HUES6 (cell line): Measurements from ENCODE around the gene B9D1.
A peak's percentile ranks its signal among the peaks of the same experiment; 100 is the strongest.

Experiments
- H3K27ac ChIP-seq: 2 replicates; pipeline ENCODE4 v1.7.0; 2013; ENCODE audit warnings: low read depth, mild to moderate bottlenecking, low read length, inconsistent platforms
- H3K27me3 ChIP-seq: 2 replicates; pipeline ENCODE4 v1.6.1; 2013; ENCODE audit warnings: low read length; ENCODE audit not compliant: control insufficient read depth, insufficient read depth
- H3K36me3 ChIP-seq: 2 replicates; pipeline ENCODE4 v1.6.1; 2013; ENCODE audit warnings: low read length; ENCODE audit not compliant: control insufficient read depth, insufficient read depth
- H3K4me1 ChIP-seq: 2 replicates; pipeline ENCODE4 v1.6.1; 2013; ENCODE audit warnings: low read length; ENCODE audit not compliant: control insufficient read depth, insufficient read depth
- H3K4me3 ChIP-seq: 2 replicates; pipeline ENCODE4 v1.5.1; 2013; ENCODE audit warnings: low read depth, low read length
- H3K9ac ChIP-seq: one replicate; pipeline ENCODE4 v1.6.1; 2013; ENCODE audit warnings: mild to moderate bottlenecking, low read length
- H3K9me3 ChIP-seq: 2 replicates; pipeline ENCODE4 v1.6.1; 2013; ENCODE audit warnings: low read depth, low read length; ENCODE audit not compliant: control insufficient read depth, insufficient read depth

B9D1 gene

DNA sequence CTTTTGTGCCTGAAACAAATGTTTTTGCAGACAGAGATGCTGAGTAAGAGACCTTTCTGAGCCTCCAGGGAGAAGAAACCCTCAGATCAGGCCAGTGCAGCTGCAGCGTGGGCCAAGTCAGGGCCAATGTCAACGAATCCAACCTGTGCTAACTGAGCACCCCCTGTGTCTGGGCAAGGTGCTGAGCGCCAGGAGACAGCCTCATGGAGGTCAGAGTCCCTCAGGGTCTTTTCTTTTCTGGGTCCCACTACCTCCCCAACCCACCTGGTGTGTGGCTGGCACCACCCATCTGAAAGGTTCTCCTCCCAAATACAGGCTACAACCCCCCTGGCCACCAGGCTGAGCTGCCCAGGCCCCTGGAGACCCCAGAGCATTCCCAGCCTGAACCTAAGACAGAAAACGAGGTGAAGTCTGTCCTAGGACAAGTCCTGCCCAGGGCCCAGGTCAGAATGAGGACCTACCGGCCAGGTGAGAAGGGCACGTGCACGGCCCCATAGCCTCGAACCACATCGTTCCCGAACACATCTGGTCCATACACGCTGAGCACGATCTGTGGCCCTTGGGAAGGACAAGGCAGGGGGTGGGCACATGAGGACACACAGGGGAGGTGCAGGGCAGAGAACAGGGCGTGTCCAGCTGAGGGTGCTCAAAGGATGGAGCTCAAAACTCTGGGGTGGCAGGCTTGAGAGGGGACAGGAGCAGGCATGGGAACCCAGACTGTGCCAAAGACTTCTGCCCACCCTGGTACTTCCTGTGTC lies 15.0 kb downstream of the B9D1 start:
- Histone ChIP-seq H3K36me3 (peaks cover 37% of the 10 kb centered on the region), H3K27ac (no peak overlapping the region), H3K9ac (no peak overlapping the region), H3K9me3 (no peaks in the 10 kb centered on the region), H3K4me1 (no peaks in the 10 kb centered on the region; the same call in 1 of the 2 replicates), H3K27me3 (no peaks in the 10 kb centered on the region), H3K4me3 (no peak overlapping the region)

DNA sequence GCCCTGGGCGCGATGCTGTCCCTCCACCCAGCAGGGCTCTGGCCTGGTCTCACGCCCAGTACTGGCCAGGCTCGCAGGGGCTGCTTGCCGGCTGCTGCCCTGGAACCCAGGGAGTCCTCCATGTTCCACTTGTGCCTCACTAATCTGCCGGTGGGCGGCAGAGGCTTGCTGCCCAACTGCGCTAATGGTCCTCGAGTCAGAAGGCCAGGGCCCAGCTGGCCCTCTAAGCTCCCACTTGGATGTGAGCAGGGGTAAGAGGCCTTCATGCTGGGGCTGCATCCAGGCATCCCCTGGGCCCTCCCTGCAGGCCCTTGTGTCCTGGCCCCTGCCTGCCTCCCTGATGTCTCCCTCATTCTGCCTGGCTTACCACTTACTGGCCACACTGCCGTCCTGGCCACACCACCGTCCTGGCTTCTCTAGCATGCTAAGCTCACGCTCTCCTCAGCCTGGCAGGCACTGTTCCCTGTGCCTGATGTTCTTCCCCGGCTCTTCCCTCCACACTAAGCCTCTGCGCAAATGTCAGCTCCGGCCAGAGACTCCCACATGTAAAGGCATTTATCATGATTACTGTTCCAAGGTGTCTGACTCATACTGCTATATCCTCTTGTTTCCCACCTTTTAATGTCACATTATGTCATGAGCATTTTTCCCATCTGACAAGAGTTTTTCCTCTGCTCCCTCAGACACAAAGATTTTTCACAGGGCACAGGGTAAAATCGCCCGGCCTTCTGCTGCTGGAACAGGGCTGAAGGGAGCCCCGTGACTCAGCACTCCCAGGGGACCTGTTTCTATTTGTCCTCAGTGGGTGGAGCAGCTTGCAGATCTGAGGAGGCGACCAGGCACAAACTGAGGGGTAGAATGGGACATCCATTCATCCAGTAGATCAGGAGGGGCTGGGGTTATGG lies 15.9 kb downstream of the B9D1 start:
- Histone ChIP-seq H3K27ac (no peak overlapping the region), H3K4me1 (peaks cover 8% of the 10 kb centered on the region), H3K9ac (peak overlapping the region; percentile 13), H3K9me3 (no peaks in the 10 kb centered on the region), H3K27me3 (no peaks in the 10 kb centered on the region), H3K4me3 (no peak overlapping the region), H3K36me3 (peaks cover 37% of the 10 kb centered on the region)

DNA sequence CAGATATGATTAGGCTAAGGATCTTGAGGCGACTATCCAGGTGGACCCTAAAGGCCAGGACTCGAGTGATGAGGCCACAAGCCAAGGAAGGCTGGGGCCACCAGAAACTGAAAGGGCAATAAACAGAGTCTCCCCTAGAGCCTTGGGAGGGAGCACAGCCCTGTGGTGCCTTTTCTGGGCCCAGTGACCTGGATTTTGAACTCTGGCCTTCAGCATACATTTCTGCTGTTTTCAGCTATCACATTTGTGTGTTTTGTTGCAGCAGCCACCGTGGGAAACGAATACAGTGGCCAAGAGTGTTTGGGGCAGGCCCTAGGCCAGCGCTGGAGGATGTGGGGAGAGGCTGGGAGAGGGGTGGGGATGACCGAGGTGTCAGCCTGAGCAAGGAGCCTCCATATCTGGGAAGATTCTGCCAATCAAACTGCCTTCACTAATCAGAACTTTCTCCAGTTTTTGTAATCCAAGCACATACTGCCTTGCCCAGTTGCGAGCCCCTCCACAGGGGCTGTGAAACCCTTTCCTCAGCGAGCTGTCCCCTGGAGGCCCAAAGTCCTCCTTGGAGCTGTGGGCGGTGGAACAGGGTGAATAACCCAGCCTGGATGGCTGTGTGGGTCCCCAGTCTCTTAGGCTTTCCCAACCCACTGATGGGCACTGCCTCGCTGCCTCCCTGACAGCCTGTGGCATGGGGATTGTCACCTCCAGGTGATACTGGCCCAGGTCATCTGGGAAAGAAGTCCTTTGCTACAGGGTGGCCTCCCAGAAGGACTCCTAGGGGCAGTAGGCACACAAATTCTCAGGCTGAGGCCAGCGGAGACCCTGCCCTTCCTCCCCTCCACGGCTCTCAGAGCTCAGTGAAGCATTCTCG lies 16.8 kb downstream of the B9D1 start:
- no peak overlapping the region for H3K27ac ChIP-seq
- H3K9ac ChIP-seq, result no peak overlapping the region

DNA sequence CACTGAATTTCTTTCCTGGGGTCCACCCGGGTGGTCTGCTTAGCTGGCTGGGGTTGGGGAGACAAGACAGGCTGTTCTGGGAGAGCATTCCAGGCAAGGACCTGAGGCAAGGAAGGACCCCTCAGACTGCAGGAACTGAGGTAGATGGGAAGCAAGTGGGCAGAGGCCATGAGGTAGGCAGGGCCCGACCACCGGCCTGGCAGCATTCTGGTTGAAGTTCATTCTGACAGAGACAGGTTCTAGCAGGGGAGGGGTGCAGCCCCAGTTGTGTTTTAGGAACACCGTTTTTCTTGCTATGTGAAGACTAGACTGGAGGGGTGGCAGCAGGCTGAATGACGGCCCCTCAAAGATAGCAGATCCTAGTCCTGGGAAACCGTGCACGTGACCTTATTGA lies 17.5 kb downstream of the B9D1 start:
- H3K27me3 ChIP-seq, result no peaks in the 10 kb centered on the region
- no peak overlapping the region for H3K27ac ChIP-seq
- no peak overlapping the region for H3K9ac ChIP-seq
- peaks cover 37% of the 10 kb centered on the region for H3K36me3 ChIP-seq
- no peak overlapping the region for H3K4me3 ChIP-seq
- H3K4me1 ChIP-seq, result peaks cover 8% of the 10 kb centered on the region
- H3K9me3 ChIP-seq, result no peaks in the 10 kb centered on the region

More for the DNA sequence above, 16.8 kb downstream of the B9D1 start:
- peaks cover 8% of the 10 kb centered on the region for H3K4me1 ChIP-seq
- H3K4me3 ChIP-seq, result no peak overlapping the region
- no peaks in the 10 kb centered on the region for H3K9me3 ChIP-seq
- peaks cover 37% of the 10 kb centered on the region for H3K36me3 ChIP-seq
- H3K27me3 ChIP-seq, result no peaks in the 10 kb centered on the region

DNA sequence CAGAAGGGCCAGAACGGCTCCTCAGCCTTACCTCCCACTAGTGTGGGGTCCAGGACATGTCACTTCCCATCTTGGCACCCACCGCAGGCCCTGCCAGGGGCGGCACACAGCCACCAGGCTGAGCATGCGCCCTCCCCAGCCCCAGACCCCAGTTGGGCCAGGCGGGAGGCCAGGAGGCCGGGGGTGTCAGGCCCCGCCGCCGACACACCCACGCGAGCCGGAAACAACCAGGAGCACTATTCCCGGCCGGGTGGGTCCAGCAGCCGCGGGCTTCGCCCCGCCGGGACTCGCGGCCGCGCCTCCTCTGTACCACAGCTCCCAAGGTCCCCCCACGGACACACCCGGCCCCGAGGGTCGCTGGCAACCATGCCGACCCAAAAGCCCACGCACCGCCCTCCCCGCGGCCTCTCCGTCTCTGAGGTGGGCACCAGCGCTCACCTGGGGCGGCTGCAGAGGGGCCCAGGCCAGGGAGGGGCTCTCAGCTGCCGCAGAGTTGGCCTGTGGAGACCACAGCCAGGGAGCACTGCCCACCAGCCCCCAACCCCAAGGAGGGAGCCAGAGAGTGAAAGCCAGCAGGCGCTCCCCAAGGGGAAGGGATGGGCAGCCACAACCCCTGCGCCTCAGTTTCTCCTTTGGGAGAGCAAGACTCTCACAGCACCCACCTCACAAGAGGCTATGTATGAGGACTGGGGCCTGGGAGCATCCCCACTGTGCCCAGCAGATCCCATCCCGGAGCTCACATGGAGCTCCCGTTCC lies 18.0 kb downstream of the B9D1 start:
- no peak overlapping the region for H3K27ac ChIP-seq

DNA sequence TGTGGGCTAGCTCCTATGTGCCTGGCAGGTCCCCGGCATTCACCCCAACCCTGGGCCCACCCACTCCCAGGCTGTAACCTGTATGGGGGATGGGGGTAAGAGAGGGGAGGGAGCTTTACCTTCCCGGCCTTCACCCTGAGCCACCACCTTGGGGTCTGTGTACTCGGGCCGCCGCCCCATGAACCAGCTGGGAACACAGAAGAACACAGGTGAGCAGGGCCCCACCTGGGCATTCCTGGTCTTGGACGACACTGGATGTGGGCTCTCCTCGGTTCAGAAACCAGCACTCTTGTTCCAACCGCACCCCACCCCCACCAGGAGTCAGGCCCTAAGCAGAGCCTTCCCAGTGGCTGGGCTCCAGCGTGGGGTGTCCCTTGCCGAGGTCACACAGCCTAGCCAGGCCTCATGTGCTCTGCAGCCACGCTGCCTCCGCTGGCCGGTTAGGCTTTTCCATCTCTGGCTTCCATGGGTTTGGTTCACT lies 18.8 kb downstream of the B9D1 start:
- Histone ChIP-seq H3K4me1 (peaks cover 19% of the 10 kb centered on the region), H3K9ac (no peak overlapping the region), H3K27me3 (no peaks in the 10 kb centered on the region), H3K27ac (no peak overlapping the region), H3K9me3 (no peaks in the 10 kb centered on the region), H3K36me3 (peaks cover 33% of the 10 kb centered on the region), H3K4me3 (no peak overlapping the region)

More for the DNA sequence above, 18.0 kb downstream of the B9D1 start:
- Histone ChIP-seq H3K27me3 (no peaks in the 10 kb centered on the region), H3K9me3 (no peaks in the 10 kb centered on the region), H3K4me1 (peaks cover 11% of the 10 kb centered on the region), H3K4me3 (no peak overlapping the region), H3K9ac (no peak overlapping the region), H3K36me3 (peaks cover 37% of the 10 kb centered on the region)

DNA sequence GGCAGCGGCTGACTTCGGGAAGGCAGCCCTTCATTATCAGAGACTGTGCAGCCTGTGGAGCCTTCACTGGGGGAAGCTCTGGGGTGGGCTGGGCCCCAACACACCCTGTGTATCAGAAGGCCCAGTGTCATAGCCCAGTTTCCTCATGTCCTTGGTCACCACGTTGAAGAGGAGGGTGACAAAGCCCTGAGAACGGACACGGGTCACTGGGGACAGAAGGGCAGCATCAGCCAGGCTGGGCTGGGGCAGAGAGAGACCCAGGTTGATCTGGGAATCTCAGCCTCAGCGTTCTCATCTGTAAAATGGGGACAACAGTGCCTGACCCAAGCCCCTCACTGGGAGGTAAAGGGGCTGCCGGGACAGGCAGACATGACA lies 19.3 kb downstream of the B9D1 start:
- Histone ChIP-seq H3K36me3 (peaks cover 32% of the 10 kb centered on the region), H3K4me3 (no peak overlapping the region), H3K9ac (no peak overlapping the region), H3K9me3 (no peaks in the 10 kb centered on the region), H3K27me3 (no peaks in the 10 kb centered on the region), H3K27ac (no peak overlapping the region), H3K4me1 (peaks cover 24% of the 10 kb centered on the region)

DNA sequence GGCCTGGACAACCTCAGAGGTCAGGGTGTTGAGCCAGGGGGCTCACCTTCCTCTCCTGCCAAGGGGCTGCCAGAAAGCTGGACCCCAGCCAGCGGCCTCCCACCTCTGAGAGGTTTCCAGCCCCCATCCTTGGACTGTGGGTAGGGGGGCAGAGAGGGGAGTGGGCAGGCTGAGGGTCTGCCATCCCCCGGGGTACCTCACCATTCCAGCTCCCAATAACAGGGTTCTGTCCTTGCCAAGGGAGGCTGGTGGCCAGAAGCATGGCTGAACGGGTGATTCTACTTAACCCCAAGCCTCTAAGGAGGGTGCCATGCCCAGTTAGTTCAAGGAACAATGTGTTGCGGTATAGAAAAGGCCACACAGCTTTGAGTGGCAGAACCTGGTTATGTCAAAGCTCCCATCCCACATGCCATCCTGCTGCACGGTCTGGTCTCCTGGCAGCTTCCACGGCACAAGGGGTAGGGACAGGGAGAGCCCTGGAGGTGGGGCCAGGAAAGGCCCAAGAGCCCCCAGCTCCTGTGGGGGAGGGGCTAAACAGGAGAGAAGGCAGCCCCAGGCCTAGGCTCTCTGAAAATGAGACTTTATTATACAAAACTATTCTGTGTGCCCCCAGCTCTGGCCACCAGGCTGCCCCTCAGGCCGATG lies 19.8 kb downstream of the B9D1 start:
- Histone ChIP-seq H3K9ac (no peak overlapping the region), H3K36me3 (peaks cover 30% of the 10 kb centered on the region), H3K4me1 (peaks cover 27% of the 10 kb centered on the region), H3K4me3 (no peak overlapping the region), H3K9me3 (no peaks in the 10 kb centered on the region), H3K27me3 (no peaks in the 10 kb centered on the region), H3K27ac (no peak overlapping the region)

DNA sequence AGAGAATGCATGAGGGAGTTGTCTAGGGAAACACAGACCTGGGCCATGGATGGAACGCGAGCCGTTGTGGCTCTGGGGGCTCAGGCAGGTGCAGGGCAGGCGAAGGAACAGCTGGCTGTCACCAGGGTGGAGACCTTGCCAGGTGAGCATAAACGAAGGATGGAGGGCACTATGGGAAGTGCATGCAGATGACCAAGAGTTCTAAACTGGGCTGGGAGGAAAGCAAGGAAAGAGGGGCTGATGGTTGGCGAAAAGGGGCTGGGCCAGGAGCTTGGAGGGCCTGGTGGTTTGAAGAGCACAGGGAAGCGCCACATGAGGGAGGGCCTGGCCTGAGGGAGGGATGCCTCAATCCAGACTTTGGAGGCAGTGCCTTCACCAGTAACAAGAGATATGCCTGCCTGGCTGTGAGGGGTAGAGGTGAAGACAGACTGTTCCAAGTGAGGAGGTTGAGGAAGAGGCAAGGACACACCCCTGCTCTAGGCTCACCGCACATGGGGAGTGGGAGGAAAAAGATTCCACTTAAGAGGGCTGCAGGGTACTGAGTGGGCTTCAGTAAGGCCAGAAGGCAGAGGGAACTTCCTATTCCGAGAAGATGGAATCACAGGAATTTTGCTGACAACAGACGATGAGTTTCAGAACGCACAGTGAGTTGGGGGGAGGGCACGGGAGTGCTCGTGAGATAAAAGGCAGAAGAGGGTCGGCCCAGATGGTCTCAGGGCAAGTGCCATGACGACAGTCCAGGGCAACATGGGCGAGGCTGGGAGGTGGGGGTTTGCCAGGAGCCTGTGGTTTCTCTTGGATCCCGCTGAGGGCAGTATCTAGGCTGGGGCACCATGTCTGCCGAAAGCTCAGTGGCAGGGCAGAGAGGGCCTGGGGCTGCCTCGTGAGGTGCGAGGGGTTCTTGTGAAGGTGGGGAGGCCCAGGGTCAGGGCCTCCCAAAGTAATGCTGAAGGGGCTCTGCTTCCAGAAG lies 20.6 kb downstream of the B9D1 start:
- no peaks in the 10 kb centered on the region for H3K27me3 ChIP-seq
- H3K9me3 ChIP-seq, result no peaks in the 10 kb centered on the region
- H3K4me1 ChIP-seq, result peaks cover 32% of the 10 kb centered on the region
- H3K4me3 ChIP-seq, result no peak overlapping the region
- no peak overlapping the region for H3K27ac ChIP-seq
- no peak overlapping the region for H3K9ac ChIP-seq
- H3K36me3 ChIP-seq, result peaks cover 22% of the 10 kb centered on the region
